ENCODE measurements around the gene SEC14L2. TPM values are rescaled to one million over a fixed set of nuclear protein-coding genes. Genes with fewer than 3 reads are reported as not detected.

Gene SEC14L2
- total and polyA plus RNA-seq, 2 experiments from 2014 or later = 2.5 to 4.2 TPM

DNA sequence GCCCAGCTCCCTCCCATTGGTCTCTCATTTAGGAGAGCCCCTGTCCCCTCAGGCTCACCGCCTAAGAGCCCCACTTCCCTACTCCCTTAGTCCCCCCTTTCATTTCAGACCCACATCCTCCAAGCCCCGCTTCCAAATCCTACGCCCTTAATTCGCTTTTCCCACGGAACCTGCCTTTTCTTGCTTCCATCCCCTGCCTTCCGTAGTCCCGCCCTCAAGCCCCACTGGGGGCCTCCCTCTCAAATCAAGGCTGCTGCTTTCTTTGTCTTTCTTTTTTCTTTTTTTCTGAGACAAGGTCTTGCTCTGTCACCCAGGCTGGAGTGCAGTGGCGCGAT, 39.6 kb upstream of the SEC14L2 start (continued):
- TF ChIP-seq ZNF462 (CRISPR knock-in tag; IDR thresholded peaks at IDR 0.05) = no peak
- no peak for TF ChIP-seq EZH2 (IDR thresholded peaks at IDR 0.05; ENCODE audit: low read depth, unreplicated experiment)
- no peak for TF ChIP-seq ZNF331 (CRISPR knock-in tag; IDR thresholded peaks at IDR 0.05; ENCODE audit: low read depth)
- TF ChIP-seq EZH2phosphoT487 (IDR thresholded peaks at IDR 0.05; ENCODE audit: unreplicated experiment) = no peak
- TF ChIP-seq, protein P1, sequence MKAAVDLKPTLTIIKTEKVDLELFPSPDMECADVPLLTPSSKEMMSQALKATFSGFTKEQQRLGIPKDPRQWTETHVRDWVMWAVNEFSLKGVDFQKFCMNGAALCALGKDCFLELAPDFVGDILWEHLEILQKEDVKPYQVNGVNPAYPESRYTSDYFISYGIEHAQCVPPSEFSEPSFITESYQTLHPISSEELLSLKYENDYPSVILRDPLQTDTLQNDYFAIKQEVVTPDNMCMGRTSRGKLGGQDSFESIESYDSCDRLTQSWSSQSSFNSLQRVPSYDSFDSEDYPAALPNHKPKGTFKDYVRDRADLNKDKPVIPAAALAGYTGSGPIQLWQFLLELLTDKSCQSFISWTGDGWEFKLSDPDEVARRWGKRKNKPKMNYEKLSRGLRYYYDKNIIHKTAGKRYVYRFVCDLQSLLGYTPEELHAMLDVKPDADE (IDR thresholded peaks at IDR 0.05) = no peak
- TF ChIP-seq, protein P2, sequence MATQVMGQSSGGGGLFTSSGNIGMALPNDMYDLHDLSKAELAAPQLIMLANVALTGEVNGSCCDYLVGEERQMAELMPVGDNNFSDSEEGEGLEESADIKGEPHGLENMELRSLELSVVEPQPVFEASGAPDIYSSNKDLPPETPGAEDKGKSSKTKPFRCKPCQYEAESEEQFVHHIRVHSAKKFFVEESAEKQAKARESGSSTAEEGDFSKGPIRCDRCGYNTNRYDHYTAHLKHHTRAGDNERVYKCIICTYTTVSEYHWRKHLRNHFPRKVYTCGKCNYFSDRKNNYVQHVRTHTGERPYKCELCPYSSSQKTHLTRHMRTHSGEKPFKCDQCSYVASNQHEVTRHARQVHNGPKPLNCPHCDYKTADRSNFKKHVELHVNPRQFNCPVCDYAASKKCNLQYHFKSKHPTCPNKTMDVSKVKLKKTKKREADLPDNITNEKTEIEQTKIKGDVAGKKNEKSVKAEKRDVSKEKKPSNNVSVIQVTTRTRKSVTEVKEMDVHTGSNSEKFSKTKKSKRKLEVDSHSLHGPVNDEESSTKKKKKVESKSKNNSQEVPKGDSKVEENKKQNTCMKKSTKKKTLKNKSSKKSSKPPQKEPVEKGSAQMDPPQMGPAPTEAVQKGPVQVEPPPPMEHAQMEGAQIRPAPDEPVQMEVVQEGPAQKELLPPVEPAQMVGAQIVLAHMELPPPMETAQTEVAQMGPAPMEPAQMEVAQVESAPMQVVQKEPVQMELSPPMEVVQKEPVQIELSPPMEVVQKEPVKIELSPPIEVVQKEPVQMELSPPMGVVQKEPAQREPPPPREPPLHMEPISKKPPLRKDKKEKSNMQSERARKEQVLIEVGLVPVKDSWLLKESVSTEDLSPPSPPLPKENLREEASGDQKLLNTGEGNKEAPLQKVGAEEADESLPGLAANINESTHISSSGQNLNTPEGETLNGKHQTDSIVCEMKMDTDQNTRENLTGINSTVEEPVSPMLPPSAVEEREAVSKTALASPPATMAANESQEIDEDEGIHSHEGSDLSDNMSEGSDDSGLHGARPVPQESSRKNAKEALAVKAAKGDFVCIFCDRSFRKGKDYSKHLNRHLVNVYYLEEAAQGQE (IDR thresholded peaks at IDR 0.05; ENCODE audit: unreplicated experiment) = no peak
